D341Med (cell line): Measurements from ENCODE around the gene LEPROT.
"Not testable (repeated sequence)": the region's sequence is repeated elsewhere in the genome, so short reads cannot be mapped to it uniquely, and the experiment has no call there.

Experiments
- DNase-seq: peaks from one replicate; pipeline ENCODE4 v3.0.0; 2012; ENCODE audit warnings: low spot score

Gene LEPROT

GRCh38 chr1:65437616-65438015, 17.1 kb downstream of the LEPROT start:
- DNase-seq, result no peak

DNA sequence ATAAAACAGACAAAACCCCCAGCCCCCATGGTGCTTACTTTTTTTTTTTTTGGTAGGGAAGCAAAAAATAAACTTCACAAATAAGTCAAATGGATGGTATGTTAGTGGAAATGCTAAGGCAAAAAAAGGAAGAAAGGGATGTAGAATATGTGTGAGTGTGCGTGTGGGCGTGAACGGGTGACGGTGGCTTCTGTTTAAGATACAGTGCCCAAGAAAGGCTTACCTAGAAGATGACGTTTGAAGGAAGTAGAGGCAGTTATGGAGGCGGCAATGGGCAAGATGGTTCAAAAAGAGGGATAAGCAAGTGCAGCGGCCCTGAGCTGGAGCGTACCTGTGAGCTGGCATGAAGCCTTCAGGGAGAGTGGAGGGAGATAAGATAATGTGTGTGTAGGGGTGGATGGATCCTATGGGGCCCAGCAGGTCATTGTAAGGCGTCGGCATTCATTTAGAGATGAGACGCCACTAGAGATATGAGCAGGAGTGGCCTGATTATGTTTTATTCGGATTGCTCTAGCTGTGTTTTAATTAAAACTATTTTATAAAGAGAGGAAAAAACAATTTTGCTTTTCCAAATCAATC, 19.9 kb downstream of the LEPROT start:
- no peak for DNase-seq

DNA sequence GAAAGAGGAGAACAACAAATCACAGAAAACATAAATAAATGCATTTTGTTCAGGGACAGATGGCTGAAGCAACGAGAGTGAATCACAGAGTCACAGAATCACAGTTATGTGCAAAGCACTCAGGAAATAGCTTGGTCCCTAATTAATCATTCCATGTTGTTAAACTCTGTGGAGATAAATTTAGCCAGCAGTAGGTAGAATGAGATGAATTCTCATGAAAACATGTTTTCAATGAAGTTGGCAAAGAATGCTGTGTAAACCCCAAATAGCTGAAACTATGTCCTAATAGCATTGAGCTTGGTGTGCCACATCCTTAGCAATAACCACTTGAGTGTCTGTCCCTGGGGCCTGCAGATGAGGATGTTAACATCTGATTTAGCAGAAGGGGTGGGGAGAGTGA, 20.4 kb downstream of the LEPROT start:
- no peak for DNase-seq

DNA sequence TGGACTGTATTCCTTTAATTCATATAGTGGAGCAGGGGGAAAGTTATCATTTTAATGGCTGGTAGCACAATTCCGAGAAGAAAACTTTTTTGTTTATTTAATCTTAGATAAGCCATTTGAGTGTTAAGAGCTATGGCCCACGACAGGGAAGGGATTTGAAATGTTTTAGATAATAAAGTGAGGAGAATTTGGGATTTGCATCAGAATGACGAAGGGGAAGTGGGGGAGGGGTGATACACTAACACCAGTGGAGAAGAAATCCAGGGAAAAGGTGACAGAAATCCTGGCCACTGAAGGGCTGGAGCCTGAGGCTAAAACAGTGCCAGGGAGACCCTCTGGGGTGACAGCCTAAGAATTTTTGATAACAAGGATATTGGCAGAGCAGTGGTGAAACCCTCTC, 21.0 kb downstream of the LEPROT start:
- DNase-seq, result no peak

GRCh38 chr1:65442442-65442841, 22.0 kb downstream of the LEPROT start:
- DNase-seq, result no peak

- DNase-seq, result no peak
Observed at GRCh38 chr1:65443647-65444046, 23.2 kb downstream of the LEPROT start.

DNA sequence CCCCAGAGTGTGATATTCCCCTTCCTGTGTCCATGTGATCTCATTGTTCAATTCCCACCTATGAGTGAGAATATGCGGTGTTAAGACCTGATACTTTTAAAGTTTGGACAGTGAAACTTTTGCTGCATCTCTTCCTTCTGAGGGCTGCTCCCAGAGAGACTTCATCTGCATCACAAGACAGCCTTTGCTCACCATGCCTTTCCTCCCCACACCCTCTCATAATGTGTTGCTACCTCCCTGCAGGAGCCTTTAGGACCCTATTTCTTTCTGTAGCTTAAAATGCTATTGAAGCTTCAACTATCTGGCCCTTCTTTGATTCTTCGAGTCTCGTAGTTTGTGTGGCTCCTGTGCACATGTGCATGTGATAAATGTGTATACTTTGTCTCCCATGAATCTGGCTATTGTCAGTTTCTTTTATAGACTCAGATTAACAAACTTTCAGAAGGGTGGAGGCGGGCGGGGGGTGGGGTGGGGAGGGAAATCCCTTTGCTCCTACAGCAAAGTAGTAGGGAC, 23.7 kb downstream of the LEPROT start:
- no peak for DNase-seq

GRCh38 chr1:65445837-65446236, 25.4 kb downstream of the LEPROT start:
- no peak for DNase-seq

DNA sequence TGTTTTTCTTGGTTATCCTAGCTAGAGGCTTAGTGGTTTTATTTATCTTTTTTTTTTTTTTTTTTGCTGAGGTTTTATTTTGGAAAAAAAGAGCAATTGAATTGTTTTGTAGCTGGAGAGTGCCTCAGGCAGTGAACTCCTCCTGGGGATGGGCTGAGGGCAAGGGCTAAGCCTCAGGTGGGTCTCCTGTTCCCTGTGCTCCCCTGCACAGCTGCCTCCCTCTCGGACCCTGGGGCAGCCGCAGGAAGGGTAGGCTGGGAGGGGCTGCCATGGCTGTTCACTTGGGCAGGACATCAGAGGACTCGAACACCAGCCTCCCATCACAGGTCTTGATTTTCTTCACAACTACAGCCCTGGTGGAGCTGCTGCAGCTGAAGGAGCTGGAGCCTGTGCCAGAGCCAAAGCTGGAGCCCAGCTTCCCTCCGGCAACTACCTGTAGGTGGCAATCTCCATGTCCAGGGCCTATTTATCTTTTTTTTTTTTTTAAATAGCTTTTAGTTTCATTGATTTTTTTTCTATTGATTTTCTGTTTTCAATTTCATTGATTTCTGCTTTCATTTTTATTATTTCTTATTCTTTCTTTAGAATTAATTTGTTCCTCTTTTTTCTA, 28.9 kb downstream of the LEPROT start:
- DNase-seq, result no peak

DNA sequence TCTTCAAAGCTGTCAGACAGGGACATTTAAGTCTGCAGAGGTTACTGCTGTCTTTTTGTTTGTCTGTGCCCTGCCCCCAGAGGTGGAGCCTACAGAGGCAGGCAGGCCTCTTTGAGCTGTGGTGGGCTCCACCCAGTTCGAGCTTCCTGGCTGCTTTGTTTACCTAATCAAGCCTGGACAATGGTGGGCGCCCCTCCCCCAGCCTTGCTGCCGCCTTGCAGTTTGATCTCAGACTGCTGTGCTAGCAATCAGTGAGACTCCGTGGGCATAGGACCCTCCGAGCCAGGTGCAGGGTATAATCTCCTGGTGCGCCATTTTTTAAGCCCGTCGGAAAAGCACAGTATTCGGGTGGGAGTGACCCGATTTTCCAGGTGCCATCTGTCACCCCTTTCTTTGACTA, 35.2 kb downstream of the LEPROT start:
- not testable (repeated sequence) for DNase-seq

DNA sequence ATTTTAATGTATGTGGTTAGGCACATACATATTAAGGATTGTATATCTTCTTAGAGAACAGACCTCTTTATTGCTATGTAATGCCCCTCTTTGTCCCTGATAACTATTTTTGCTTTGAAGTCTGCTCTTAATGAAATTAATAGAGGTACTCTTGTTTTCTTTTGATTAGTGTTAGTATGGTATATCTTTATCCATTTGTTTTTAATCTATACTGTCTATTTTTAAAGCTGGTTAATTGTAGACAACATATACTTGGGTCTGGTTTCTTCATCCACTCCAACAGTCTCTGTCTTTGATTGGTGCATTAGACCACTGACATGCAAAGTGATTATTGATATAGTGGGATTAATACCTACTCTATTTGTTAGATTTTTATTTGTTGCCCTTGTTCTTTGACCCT, 36.0 kb downstream of the LEPROT start:
- DNase-seq, result no peak

GRCh38 chr1:65457868-65458267, 37.4 kb downstream of the LEPROT start:
- no peak for DNase-seq

DNA sequence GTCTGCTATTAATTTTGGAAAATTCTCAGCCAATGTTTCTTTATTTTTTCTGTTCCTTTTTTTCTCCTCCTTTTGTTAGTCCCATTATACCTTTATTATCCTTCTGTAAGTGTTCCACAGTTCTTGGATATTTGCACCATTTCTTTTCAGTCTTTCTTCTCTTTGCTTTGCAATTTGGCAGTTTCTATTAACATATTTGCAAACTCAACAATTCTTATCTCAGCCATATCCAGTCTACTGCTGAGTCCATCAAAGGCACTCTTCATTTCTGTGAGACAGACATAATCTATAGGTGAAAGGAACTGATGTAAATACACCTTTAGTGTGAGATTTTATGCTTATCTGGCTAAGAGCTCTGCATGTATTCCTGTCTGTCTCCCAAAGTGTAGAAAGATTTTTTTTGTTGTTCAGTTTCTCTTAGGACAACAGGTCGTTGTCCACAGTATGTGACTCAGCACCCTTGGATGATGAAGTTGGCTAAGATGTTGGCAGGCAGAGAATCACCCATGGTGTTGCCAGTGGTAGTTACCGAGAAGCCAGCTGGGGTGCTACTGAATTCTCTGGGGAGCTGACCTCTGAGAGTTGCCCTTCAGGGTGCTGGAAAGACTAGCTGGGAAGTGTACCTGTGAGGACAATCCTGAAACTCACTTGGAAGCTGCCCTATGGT, 38.4 kb downstream of the LEPROT start:
- DNase-seq, result no peak

DNA sequence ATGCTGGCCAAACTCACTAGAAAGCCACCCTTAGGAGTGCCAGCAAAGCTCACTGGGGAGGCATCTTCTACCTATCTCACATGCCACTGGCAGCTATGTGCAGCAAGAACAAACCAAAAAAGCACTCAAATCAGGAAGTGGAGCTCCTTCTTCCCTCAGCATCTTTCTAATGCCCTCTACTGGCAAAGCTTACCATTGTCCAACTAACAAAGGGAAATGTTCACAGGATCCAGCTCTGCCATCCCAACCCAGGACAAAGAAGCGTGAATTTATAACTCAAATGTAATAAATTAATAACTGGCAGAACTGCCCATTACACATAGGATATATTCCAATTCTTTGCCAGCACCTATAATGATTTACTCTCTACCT, 38.9 kb downstream of the LEPROT start:
- peak; percentile 47 for DNase-seq

GRCh38 chr1:65465837-65466236, 45.4 kb downstream of the LEPROT start:
- not testable (repeated sequence) for DNase-seq

GRCh38 chr1:65467536-65467935, 47.1 kb downstream of the LEPROT start:
- no peak for DNase-seq

GRCh38 chr1:65469126-65469888, 48.8 kb downstream of the LEPROT start:
- DNase-seq, result no peak

GRCh38 chr1:65469889-65470340, 49.4 kb downstream of the LEPROT start:
- DNase-seq, result no peak

GRCh38 chr1:65470766-65471165, 50.3 kb downstream of the LEPROT start:
- DNase-seq, result no peak

DNA sequence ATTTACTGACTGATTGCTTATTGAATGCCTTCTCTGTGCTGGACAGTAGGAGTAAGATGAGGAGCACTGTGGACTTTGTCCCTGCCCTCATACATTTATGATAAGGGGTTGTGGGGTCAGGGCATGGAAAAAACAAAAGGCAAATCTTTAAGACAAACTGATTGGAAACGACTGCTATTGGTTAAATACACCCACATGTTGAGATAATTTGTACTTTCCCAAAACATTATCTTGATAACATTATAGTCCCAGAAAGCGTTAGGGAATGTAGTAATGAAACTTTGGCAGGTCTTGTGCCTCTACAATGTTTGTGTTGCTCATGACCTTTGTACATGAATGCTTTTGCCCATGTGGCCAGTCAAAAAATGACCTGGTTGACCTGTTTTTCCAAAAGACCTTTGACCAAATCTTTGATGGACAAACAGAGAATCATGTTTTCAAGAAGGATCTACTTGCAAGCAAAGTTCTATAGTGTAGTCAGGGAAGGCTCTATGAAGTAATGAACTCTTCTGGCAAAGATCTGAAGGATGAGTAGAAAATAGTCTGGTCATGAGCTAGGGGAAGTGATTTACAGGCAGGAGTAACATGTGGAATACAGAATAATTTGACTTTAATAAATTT, 50.9 kb downstream of the LEPROT start:
- DNase-seq, result no peak

- no peak for DNase-seq
Observed at GRCh38 chr1:65471861-65472332, 51.4 kb downstream of the LEPROT start.

GRCh38 chr1:65476327-65476726, 55.9 kb downstream of the LEPROT start:
- no peak for DNase-seq
